Endothelial cell of umbilical vein (primary cell): ENCODE measurements around the gene SLC6A9. TPM values are rescaled to one million over a fixed set of nuclear protein-coding genes. Genes with fewer than 3 reads are reported as not detected.

Source experiments
- BruUV-seq: library from RNA; stranded (reverse); fragments of 400-500 nt; replicated peaks from 2 replicates; lab custom pipeline; 2021; lab: Mats Ljungman, UMichigan
- CTCF ChIA-PET: fragments of 300-600, 350-600 bp; sonication (Branson Sonifier 250); formaldehyde crosslinking; loops from one replicate; lab custom pipeline; 2021; ENCODE audit warnings: antibody characterized with exemption, inconsistent platforms; lab: Charles Lee
- POLR2A ChIA-PET: fragments of 300-600, 350-600 bp; sonication (Branson Sonifier 250); formaldehyde crosslinking; loops from one replicate; lab custom pipeline; 2021; ENCODE audit warnings: antibody characterized with exemption, inconsistent platforms; lab: Charles Lee
- DNase-seq: peaks from one replicate; pipeline ENCODE4 v3.0.0-alpha.2; 2011; ENCODE audit warnings: low read depth, low spot score
- FAIRE-seq: peaks from 2 replicates; lab custom pipeline; 2011; peaks lifted over from hg19 to GRCh38; lab: Jason Lieb, UNC
- H2AFZ ChIP-seq: 2 replicates; pipeline ENCODE4 v1.6.0; 2012; ENCODE audit warnings: low read depth, low read length, control low read depth, inconsistent platforms
- H3K27ac ChIP-seq: 2 replicates; pipeline ENCODE4 v1.5.1; 2011; ENCODE audit warnings: low read depth, mild to moderate bottlenecking, control low read depth, low read length, moderate library complexity; ENCODE audit not compliant: insufficient read depth
- H3K27me3 ChIP-seq, 2 experiments: 2 replicates each; pipeline versions ENCODE4 v1.6.0 to v1.6.1; 2011; ENCODE audit warnings: low read length in 2 of 2, mixed read lengths in 1 of 2; ENCODE audit not compliant: control insufficient read depth in 2 of 2, insufficient read depth in 2 of 2
- H3K36me3 ChIP-seq, 2 experiments: 2 replicates in 1 of 2; 3 replicates in 1 of 2; pipeline ENCODE4 v1.5.1; 2011; ENCODE audit warnings: low read length in 2 of 2, mild to moderate bottlenecking in 1 of 2, moderate library complexity in 1 of 2; ENCODE audit not compliant: control insufficient read depth in 2 of 2, insufficient read depth in 2 of 2; ENCODE audit errors: extremely low read depth in 1 of 2
- H3K4me1 ChIP-seq: 3 replicates; pipeline ENCODE4 v1.5.1; 2011; ENCODE audit warnings: mild to moderate bottlenecking, low read length; ENCODE audit not compliant: control insufficient read depth, insufficient read depth; ENCODE audit errors: extremely low read depth
- H3K4me2 ChIP-seq: 2 replicates; pipeline ENCODE4 v1.6.1; 2011; ENCODE audit warnings: low read length, control low read depth, mixed read lengths; ENCODE audit not compliant: insufficient read depth
- H3K4me3 ChIP-seq, 3 experiments: fragments of 200-600 bp in 1 of 3; sonication (generic), shearing (Covaris generic) in 1 of 3; replicated peaks in 1 of 3; 2 replicates each; pipeline ENCODE4 v1.5.1; 2011 to 2016; ENCODE audit warnings: control low read depth in 3 of 3, low read length in 3 of 3, mild to moderate bottlenecking in 2 of 3, inconsistent platforms in 1 of 3, low read depth in 1 of 3, moderate library complexity in 1 of 3; ENCODE audit not compliant: insufficient read depth in 1 of 3
- H3K79me2 ChIP-seq: 2 replicates; pipeline ENCODE4 v1.6.0; 2012; ENCODE audit warnings: low read length, inconsistent platforms; ENCODE audit not compliant: control insufficient read depth, insufficient read depth
- H3K9ac ChIP-seq: replicated peaks from 2 replicates; pipeline ENCODE3; 2011; ENCODE audit warnings: low read length, control low read depth; ENCODE audit not compliant: insufficient read depth; ENCODE audit errors: extremely low read depth
- H3K9me1 ChIP-seq: replicated peaks from 3 replicates; pipeline ENCODE4 v1.6.0; 2011; ENCODE audit warnings: mild to moderate bottlenecking, low read length; ENCODE audit not compliant: control insufficient read depth, insufficient read depth; ENCODE audit errors: extremely low read depth
- H3K9me3 ChIP-seq: replicated peaks from 2 replicates; pipeline ENCODE4 v1.5.1; 2012; ENCODE audit warnings: low read length, inconsistent platforms; ENCODE audit not compliant: control insufficient read depth, insufficient read depth
- H4K20me1 ChIP-seq: replicated peaks from 2 replicates; pipeline ENCODE3; 2011; ENCODE audit warnings: mild to moderate bottlenecking, low read length; ENCODE audit not compliant: control insufficient read depth, insufficient read depth; ENCODE audit errors: extremely low read depth
- EZH2 ChIP-seq: IDR thresholded peaks from 2 replicates; pipeline ENCODE4 v1.6.1; 2012; ENCODE audit warnings: borderline replicate concordance, low read depth, mild to moderate bottlenecking, moderate library complexity, low read length, inconsistent platforms; ENCODE audit not compliant: severe bottlenecking
- FOS ChIP-seq: IDR thresholded peaks from 2 replicates; pipeline ENCODE4 v1.6.1; 2011; ENCODE audit warnings: mild to moderate bottlenecking, low read length, moderate library complexity, borderline replicate concordance; ENCODE audit not compliant: insufficient read depth
- GATA2 ChIP-seq: IDR thresholded peaks from 2 replicates; pipeline ENCODE4 v1.7.0; 2011; ENCODE audit warnings: low read depth, mild to moderate bottlenecking, moderate library complexity, mixed read lengths, low read length; ENCODE audit not compliant: insufficient read length, insufficient read depth
- JUN ChIP-seq: IDR thresholded peaks from 2 replicates; pipeline ENCODE4 v1.6.1; 2011; ENCODE audit warnings: borderline replicate concordance, low read depth; ENCODE audit not compliant: insufficient read length, insufficient read depth
- MYC ChIP-seq: IDR thresholded peaks from one replicate; pipeline ENCODE4 v1.6.1; 2011; ENCODE audit warnings: mild to moderate bottlenecking, low read depth, low read length
- POLR2A ChIP-seq: IDR thresholded peaks from 2 replicates; pipeline ENCODE4 v1.6.1; 2012; ENCODE audit warnings: low read depth, mild to moderate bottlenecking, control low read depth, low read length
- POLR2AphosphoS5 ChIP-seq: IDR thresholded peaks from 2 replicates; pipeline ENCODE4 v1.6.1; 2012; ENCODE audit warnings: low read depth, mild to moderate bottlenecking, control low read depth, low read length, moderate library complexity; ENCODE audit not compliant: insufficient read depth
- dilution Hi-C: fragments of 300-500 bp; cut with MboI; formaldehyde crosslinking; loops from one replicate; pipeline ENCODE4 v1.15.0; 2019; ENCODE audit warnings: low sequenced_read_pairs; ENCODE audit not compliant: extremely low pct_ligation_motif_present
- intact Hi-C: fragments of 100-400 bp; cut with micrococcal nuclease; formaldehyde crosslinking; loops from one replicate; pipeline ENCODE4 v1.10.0; 2022
- polyA plus RNA-seq, 4 experiments: library from polyadenylated mRNA; depleted of rRNA in 3 of 4; stranded (reverse) in 3 of 4; unstranded in 1 of 4; fragments of >200 nt; gene quantifications; 2 replicates each; pipeline versions ENCODE4 v1.2.1 to v1.2.3, GENCODE V29; 2011 to 2012; ENCODE audit warnings: missing spikeins in 1 of 4
- total RNA-seq: library from RNA; stranded (reverse); gene quantifications from 2 replicates; pipeline ENCODE4 v1.2.3, GENCODE V29; 2021
- TF ChIP-seq, protein P1 (sequence below): IDR thresholded peaks from 2 replicates; pipeline ENCODE4 v1.6.1; 2011; ENCODE audit not compliant: insufficient read depth, insufficient read length
- TF ChIP-seq, protein P2 (sequence below), 2 donors: IDR thresholded peaks; 1 replicate in 1 of 2; 2 replicates in 1 of 2; pipeline ENCODE4 v1.5.1; 2011; ENCODE audit warnings: low read length in 2 of 2, mild to moderate bottlenecking in 2 of 2, moderate library complexity in 2 of 2, control low read depth in 1 of 2, inconsistent platforms in 1 of 2, low read depth in 1 of 2; ENCODE audit not compliant: insufficient read depth in 1 of 2; ENCODE audit errors: extremely low read depth in 1 of 2

SLC6A9 gene
- total and polyA plus RNA-seq, 2 donors (not counting 3 experiments of a cell fraction or from before 2014, with no cell fraction given), result 0.80 to 1.5 TPM

DNA sequence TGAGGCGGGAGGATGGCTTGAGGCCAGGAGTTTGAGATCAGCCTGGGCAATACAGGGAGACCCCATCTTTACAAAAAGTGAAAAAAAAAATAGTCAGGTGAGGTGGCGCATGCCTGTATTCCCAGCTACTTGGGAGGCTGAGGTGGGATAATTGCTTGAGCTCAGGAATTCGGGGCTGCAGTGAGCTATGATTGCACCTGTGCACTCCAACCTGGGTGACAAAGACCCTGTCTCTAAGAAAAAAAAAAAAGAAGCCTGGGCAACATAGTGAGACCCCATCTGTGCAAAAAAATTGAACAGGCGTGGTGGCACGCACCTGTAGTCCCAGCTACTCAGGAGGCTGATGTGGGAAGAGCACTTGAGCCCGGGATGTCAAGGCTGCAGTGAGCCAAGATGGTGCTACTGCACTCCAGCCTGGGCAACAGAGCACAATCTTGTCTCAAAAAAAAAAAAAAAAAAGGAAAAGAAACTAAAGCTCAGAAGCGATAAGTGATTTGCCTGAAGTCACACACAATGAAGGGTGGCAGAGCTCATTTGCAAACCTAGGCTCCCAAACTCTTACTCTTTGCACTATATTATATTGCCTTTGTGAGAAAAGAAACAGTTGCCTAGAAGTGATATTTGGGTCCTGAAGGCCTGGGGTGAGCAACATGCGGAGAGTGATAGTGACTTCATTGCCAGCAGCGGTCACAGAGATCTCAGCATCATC is 37.9 kb downstream of the SLC6A9 start:
- Histone ChIP-seq H3K79me2 (no peaks in the 10 kb centered on the region), H2AFZ (no peak overlapping the region), H3K9me3 (no peaks in the 10 kb centered on the region), H3K9ac (no peak overlapping the region), H3K4me1 (peaks cover 7% of the 10 kb centered on the region), H3K27ac (no peak overlapping the region), H3K4me2 (no peak overlapping the region), H3K27me3 (no peaks in the 10 kb centered on the region), H3K9me1 (no peaks in the 10 kb centered on the region), H3K36me3 (no peaks in the 10 kb centered on the region), H3K4me3 (no peak overlapping the region), H4K20me1 (no peaks in the 10 kb centered on the region)
- no peak for FAIRE-seq
- no peak for DNase-seq
- intact Hi-C loops, result loop anchor here (5.0 kb wide), 2 partner anchors 39 to 231 kb away; partner anchors contain the start of gene SLC6A9
- ChIA-PET POLR2A (no interaction called here), CTCF (interaction anchor here (0.7 to 3.3 kb wide), 5 partner anchors 9 to 230 kb away, joined by 3 to 14 read pairs (median 7); no protein-coding TSS in a partner anchor)
- dilution Hi-C loops, result no loop called here
- no peak for TF ChIP-seq POLR2AphosphoS5
- no peak for TF ChIP-seq GATA2
- TF ChIP-seq EZH2, result no peak
- TF ChIP-seq, protein P1, sequence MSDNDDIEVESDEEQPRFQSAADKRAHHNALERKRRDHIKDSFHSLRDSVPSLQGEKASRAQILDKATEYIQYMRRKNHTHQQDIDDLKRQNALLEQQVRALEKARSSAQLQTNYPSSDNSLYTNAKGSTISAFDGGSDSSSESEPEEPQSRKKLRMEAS, result no peak
- no peak for TF ChIP-seq POLR2A
- TF ChIP-seq, protein P2, sequence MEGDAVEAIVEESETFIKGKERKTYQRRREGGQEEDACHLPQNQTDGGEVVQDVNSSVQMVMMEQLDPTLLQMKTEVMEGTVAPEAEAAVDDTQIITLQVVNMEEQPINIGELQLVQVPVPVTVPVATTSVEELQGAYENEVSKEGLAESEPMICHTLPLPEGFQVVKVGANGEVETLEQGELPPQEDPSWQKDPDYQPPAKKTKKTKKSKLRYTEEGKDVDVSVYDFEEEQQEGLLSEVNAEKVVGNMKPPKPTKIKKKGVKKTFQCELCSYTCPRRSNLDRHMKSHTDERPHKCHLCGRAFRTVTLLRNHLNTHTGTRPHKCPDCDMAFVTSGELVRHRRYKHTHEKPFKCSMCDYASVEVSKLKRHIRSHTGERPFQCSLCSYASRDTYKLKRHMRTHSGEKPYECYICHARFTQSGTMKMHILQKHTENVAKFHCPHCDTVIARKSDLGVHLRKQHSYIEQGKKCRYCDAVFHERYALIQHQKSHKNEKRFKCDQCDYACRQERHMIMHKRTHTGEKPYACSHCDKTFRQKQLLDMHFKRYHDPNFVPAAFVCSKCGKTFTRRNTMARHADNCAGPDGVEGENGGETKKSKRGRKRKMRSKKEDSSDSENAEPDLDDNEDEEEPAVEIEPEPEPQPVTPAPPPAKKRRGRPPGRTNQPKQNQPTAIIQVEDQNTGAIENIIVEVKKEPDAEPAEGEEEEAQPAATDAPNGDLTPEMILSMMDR (IDR thresholded peaks at IDR 0.05; ENCODE audit: extremely low read depth in 1 of 2, insufficient read depth in 1 of 2, low read depth in 1 of 2, low read length in 2 of 2), result no peak
- no peak for TF ChIP-seq MYC
- no peak for TF ChIP-seq FOS
- no peak for TF ChIP-seq JUN
- BruUV-seq, result no TSS peak
